GM21576 (cell line): ENCODE measurements around the gene TNNI2.
"Not testable (repeated sequence)": the region's sequence is repeated elsewhere in the genome, so short reads cannot be mapped to it uniquely, and the experiment has no call there.

Source experiments
- ATAC-seq: cut with Tn5 transposase; IDR thresholded peaks from one replicate; pipeline ENCODE4 v1.9.1; 2021; ENCODE audit warnings: mild to moderate bottlenecking, moderate library complexity; ENCODE audit not compliant: unreplicated experiment

Gene TNNI2

DNA sequence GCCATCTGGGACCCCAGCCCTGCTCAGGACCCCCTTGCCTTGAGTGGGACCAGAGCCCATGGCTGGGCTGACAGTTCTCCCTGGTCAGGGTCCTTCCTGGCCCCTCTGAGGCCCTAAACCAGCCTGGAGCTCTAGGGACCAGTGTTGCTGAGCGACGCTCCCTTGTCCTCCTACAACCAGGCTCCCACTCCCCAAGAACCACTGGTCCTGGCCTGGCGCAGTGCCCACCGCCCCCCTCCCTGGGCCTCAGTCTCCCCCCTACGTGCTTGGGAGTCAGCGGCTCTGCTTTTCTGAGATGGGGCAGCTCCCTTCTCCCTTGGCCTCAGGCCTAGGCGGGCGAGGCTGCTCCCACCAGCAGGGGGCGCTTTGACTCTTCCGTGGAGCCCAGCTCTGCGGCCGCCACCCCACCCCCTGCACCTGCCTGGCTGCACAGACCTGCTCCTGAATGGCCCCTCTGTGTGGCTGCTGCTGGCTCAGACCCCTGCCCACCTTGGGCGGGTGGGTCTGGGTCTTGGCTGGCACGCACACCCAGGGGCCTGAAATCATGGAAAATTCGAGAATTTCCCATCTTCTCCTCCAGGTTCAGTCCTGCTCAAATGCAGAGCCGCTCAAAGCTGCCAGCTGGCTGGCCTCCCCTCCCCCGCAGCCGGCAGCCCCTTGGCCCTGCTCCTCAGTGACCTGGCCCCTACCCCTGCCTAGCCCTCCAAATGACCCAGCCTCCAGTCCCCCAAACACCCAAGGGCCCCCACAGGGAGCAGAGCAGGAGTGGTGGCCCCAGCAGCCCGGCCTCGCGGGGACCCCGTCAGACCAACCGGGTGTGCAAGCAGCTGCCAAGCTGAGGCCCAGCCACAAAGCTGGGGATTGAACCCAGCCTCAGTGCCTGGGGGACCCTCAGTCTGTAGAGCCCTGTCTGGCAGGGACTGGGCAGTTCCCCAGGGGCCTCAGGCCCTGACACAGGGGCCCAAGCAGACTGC, 43.8 kb downstream of the TNNI2 start:
- peak; percentile 53 for ATAC-seq

- no peak for ATAC-seq
Observed at GRCh38 chr11:1883346-1884302, 44.8 kb downstream of the TNNI2 start.

DNA sequence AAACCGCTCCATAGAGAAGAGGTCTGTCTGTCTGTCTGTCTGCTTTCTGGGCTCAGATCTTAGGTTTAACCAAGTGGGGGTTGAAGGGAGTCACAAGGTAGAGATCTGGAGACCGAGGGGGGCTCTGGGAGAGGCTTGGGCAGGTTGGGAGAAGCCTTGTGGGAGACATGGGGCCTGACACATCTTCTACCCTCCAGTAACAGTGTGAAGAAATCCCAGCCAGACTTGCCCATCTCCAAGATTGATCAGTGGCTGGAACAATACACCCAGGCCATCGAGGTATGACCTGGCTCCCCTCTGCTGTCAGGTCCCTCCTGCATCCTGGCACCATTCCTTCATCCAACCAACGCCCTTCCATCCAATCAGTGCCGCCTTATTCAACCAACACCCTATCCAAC, 45.5 kb downstream of the TNNI2 start:
- no peak for ATAC-seq

DNA sequence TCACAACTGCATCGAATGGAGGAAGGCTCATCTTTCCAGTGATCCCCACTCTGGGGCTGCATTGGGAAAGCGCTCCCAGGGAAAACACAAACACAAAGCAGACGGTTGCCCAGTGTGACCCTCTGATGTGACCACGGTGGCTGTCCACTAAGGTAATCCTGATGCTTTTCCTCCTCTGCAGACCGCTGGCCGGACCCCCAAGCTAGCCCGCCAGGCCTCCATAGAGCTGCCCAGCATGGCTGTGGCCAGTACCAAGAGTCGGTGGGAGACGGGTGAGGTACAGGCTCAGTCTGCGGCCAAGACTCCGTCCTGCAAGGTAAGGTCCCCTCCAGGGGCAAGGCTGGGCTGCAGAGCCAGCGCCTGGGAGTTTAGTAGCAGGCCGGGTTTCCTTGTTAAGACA, 47.8 kb downstream of the TNNI2 start:
- ATAC-seq, result not testable (repeated sequence)

DNA sequence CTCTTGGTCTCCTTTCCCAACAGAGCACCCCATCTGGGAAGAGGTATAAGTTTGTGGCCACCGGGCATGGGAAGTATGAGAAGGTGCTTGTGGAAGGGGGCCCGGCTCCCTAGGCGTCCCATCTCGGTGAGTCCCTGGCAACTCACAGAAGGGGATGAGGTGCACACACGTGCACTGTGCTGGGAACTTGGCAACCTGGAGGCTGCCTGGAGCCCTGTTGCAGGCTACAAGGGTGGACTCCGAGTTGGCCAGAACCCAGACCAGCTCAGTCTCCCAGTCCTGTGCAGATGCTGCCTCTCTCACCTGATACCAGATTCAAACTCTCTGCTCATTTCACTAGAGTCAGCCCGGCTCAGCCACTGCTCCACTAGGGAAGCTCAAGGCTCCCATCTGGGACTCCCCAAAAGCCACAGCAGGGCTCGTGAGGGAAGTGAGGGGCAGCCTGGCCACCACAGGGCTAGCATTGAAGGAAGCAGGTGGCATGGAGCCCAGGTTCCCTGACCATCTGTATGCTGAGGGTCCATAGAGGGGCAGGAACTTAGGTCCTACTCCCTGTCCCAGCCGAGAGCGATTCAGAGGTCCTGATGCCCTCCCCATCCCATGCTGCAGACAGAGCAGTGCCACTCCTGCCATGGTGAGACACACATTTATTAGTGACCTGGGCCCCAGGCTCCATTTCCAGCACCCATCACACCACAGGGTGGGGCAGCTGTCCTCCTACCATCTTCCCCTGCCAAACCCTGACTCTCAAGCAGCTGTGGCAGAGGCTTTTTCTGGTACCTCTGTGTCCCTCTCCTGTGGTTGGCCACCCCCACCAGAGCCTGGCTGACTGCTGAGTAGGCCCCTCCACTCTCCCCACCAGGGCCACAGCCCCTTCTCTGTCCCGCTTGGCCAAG, 48.9 kb downstream of the TNNI2 start:
- ATAC-seq, result no peak

- no peak for ATAC-seq
Observed at GRCh38 chr11:1888347-1888753, 49.6 kb downstream of the TNNI2 start.

DNA sequence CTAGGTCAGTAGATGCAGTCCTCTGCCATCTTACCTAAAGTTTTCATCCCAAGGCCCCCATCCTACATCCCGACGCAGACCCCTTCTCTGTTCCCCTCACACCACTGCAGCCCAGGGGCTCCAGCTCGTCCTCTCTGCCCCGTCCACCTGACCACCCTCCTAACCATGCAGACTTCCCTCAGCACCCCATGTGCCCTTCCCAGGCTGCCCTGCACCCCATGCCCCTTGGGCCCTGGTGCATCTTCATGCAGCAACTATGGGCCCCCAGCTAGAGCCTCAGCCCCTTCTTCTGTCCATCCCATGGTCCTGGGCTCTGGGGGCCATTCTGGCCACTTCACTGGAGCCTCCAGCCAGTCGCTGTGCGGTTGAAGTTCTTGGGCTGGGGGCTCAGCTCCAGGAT, 50.0 kb downstream of the TNNI2 start:
- ATAC-seq, result no peak

DNA sequence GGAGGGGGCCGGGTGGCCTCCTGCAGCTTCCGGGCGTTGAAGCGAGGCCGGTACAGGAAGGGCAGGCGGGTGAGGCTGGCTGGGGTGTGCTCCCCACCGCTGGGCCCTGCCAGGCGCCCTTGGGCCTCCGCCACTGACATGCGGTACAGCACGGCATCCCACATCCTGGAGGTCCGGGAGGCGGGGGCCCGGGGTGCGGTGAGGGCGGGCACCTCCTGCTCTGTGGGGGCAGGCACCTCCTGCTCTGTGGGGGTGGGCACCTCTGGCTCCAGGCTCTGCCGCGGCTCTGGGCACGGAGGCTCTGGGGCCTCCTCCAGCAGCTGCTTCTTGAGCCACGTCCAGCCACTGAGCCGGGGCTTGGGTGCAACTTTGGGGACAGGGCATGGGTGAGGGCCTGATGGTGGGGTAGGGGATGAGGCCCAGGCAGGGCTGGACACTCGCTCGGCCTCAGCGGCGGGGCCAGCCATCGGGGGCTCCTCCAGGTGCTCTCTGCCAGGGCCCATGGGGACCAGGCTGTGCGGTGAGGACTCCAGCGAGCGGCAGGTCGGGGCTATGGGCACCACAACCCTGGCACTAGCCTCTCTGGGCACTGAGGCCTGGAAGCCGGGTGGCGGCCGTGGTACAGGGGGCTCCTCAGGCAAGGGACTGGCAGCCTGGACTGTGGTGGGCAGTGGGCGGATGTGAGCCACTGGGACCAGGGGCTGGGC, 50.6 kb downstream of the TNNI2 start:
- ATAC-seq, result no peak

DNA sequence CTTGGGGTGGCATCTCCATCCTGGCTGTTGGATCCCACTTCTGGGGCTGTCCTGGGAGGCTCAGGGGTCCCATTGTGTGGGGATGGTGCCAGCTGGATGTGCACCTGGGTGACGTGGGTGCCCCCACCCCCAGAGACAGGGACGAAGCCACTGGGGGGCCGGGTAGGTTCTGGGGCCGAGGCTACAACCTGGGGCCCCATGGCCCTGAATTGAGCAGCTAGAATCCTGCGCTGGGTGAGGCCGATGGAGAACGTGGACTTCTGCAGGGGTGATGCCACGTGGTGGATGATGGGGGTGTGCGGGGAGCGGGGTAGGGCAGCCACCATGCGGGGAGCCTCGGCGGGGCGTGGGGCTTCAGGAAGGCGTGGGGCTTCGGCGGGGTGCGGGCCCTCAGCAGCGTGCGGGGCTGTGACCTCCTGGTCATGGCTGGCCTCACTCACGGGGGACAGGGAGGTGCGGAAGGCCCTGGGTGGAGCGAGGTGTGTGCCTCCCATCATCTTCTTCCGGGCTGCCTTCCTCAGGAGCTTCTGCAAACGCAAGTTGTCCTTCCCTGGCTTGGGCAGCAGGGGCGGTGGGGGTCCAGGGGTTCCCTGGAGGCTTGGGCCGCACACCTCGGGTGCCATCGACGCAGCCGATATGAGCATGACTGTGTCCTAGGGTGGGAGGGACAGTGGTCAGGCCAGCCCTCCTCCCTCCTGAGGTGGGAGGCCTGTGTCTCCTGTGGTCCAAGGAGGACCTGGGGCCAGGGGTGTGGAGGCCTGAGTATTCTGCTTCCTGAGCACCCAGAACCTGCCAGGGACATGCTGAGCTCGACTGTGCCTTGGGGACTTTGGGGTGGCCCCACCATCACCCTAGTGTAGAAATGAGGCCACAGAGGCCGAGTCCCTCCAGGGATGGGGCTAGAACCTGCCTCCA, 51.4 kb downstream of the TNNI2 start:
- ATAC-seq, result no peak
